Psoas muscle (tissue), 8 donors: ENCODE results near the gene TMOD1. TPM values are rescaled to one million over a fixed set of nuclear protein-coding genes. Genes with fewer than 3 reads are reported as not detected.
A peak's percentile ranks its signal among the peaks of the same experiment; 100 is the strongest.

Experiments
- ATAC-seq, 4 donors: fragments of 200-7000 bp; cut with Tn5 transposase; one replicate each; pipeline ENCODE4 v1.9.1; 2020; ENCODE audit warnings: moderate library complexity in 3 of 4, mild to moderate bottlenecking in 2 of 4
- DNase-seq, 2 donors: peaks; one replicate each; pipeline ENCODE4 v3.0.0-alpha.2; 2020
- H3K27ac ChIP-seq: fragments of 200-600 bp; one replicate; pipeline ENCODE4 v1.8.0; 2022
- H3K27me3 ChIP-seq, 3 donors: fragments of 200-600 bp in 1 of 3; one replicate each; pipeline versions ENCODE4 v1.6.1 to v1.8.0; 2013 to 2022; ENCODE audit warnings: low read length in 2 of 3, mild to moderate bottlenecking in 2 of 3, moderate library complexity in 1 of 3; ENCODE audit not compliant: insufficient read depth in 3 of 3
- H3K36me3 ChIP-seq, 2 donors: fragments of 200-600 bp in 1 of 2; one replicate each; pipeline versions ENCODE4 v1.6.1 to v1.8.0; 2013 to 2022; ENCODE audit warnings: low read depth in 1 of 2, mild to moderate bottlenecking in 1 of 2, moderate library complexity in 1 of 2; ENCODE audit not compliant: insufficient read depth in 1 of 2
- H3K4me1 ChIP-seq: fragments of 200-600 bp; one replicate; pipeline ENCODE4 v1.8.0; 2022
- H3K4me3 ChIP-seq: fragments of 200-600 bp; one replicate; pipeline ENCODE4 v1.8.0; 2022; ENCODE audit warnings: mild to moderate bottlenecking
- H3K9me3 ChIP-seq: fragments of 200-600 bp; one replicate; pipeline ENCODE4 v1.8.0; 2022
- CTCF ChIP-seq: fragments of 200-600 bp; IDR thresholded peaks from one replicate; pipeline ENCODE4 v1.8.0; 2022; ENCODE audit warnings: antibody characterized with exemption
- WGBS, 3 donors: extraction: QIAGEN DNeasy Blood & Tissue Kit; methylation state at CpG; one replicate each; pipeline versions ENCODE4 v1.1.6 to v1.1.7; 2013; 5-methylcytosine and 5-hydroxymethylcytosine counted together
- intact Hi-C, 2 donors: fragments of 100-400 bp; cut with DNase I; formaldehyde crosslinking; loops; one replicate each; pipeline versions ENCODE4 v1.11.0 to v1.14.2; 2022
- polyA plus RNA-seq, 3 donors: library from polyadenylated mRNA; stranded (reverse); fragments of 200-250 nt; gene quantifications; one replicate each; pipeline ENCODE4 v1.2.3, GENCODE V29; 2013
- total RNA-seq, 4 donors: library from RNA; stranded (reverse); fragmentation: NEBNext Ultra II Directional in 2 of 4; extraction: Animal tissue kit (Norgen Biotek cat#: 25700) in 2 of 4; gene quantifications; one replicate each; pipeline versions ENCODE4 v1.2.1 to v1.2.4, GENCODE V29; 2021 to 2023
- donor health status: healthy with polysubstance abuse.
- donor health status: DM: no; HTN: no; CAD: no; lungs with moderate emphysema.
- donor health status: Bipolar disorder and iron deficiency.
- donor health status: healthy.
- donor health status: DM: yes; HTN: yes; CAD: no.
- donor health status: DM: no; HTN: no; CAD: no.
- donor health status: DM: no; HTN: no; CAD: no.
- donor health status: DM: yes; HTN: yes; CAD: no.

TMOD1 gene
- total and polyA plus RNA-seq, 7 donors, result 65.4 to 286 (median 156) TPM

- intact Hi-C loops, result no loop called here
- 53 to 69% (median 69%) methylated on average over 3 of the region's 3 CpGs for WGBS, 3 donors
- peaks cover 0 to 51% of the 10 kb centered on the region in 2 donors for H3K36me3 ChIP-seq
- no peak for TF ChIP-seq CTCF
- H3K27me3 ChIP-seq, result no peaks in the 10 kb centered on the region
- DNase-seq (no peak), ATAC-seq (no peak)
- peaks cover 51% of the 10 kb centered on the region for H3K4me1 ChIP-seq
- H3K9me3 ChIP-seq, result no peaks in the 10 kb centered on the region
- H3K4me3 ChIP-seq, result no peak overlapping the region
- peak overlapping the region; percentile 84 for H3K27ac ChIP-seq
Measured at GRCh38 chr9:97561501-97561900, 60.0 kb downstream of the TMOD1 start.

- intact Hi-C loops, result no loop called here
- no peak for ATAC-seq
- 87 to 95% (median 94%) methylated on average over 5 of the region's 5 CpGs for WGBS, 3 donors
- H3K9me3 ChIP-seq, result no peaks in the 10 kb centered on the region
- peak overlapping the region; percentile 84 for H3K27ac ChIP-seq
- H3K4me3 ChIP-seq, result no peak overlapping the region
- peak in 1 of 2 donors; percentile 42 for DNase-seq
- H3K27me3 ChIP-seq, result no peaks in the 10 kb centered on the region
- H3K36me3 ChIP-seq, result peaks cover 0 to 60% of the 10 kb centered on the region in 2 donors
- no peak for TF ChIP-seq CTCF
- peaks cover 53% of the 10 kb centered on the region for H3K4me1 ChIP-seq
Measured at GRCh38 chr9:97562542-97562941, 61.1 kb downstream of the TMOD1 start.

- no peak for TF ChIP-seq CTCF
- Histone ChIP-seq H3K27ac (peak overlapping the region; percentile 79), H3K4me3 (no peak overlapping the region), H3K4me1 (peaks cover 52% of the 10 kb centered on the region), H3K9me3 (no peaks in the 10 kb centered on the region), H3K36me3 (peaks cover 0 to 63% of the 10 kb centered on the region in 2 donors), H3K27me3 (no peaks in the 10 kb centered on the region)
- DNase-seq (no peak), ATAC-seq (no peak)
- 49 to 69% (median 64%) methylated on average over 13 of the region's 13 CpGs for WGBS, 3 donors
- intact Hi-C loops, result no loop called here
Measured at GRCh38 chr9:97563458-97564135, 62.1 kb downstream of the TMOD1 start.

- ATAC-seq (peak; percentile 43 to 64 (median 53)), DNase-seq (peak; percentile 43 to 70)
- Histone ChIP-seq H3K27ac (peak overlapping the region; percentile 79), H3K4me3 (no peak overlapping the region), H3K36me3 (peaks cover 0 to 72% of the 10 kb centered on the region in 2 donors), H3K27me3 (no peaks in the 10 kb centered on the region), H3K9me3 (no peaks in the 10 kb centered on the region), H3K4me1 (peaks cover 44% of the 10 kb centered on the region)
- intact Hi-C loops, result loop anchor here in 1 of 2 donors (5.0 kb wide), 1 partner anchor 38 kb away; no protein-coding TSS in a partner anchor
- 17 to 39% (median 20%) methylated on average over 14 of the region's 14 CpGs for WGBS, 3 donors
- TF ChIP-seq CTCF, result no peak
Measured at GRCh38 chr9:97564291-97565175, 63.1 kb downstream of the TMOD1 start.
